HepG2 (cell line): Measurements from ENCODE around the gene KCNIP3. TPM values are rescaled to one million over a fixed set of nuclear protein-coding genes. Genes with fewer than 3 reads are reported as not detected.
"Not testable (repeated sequence)": the region's sequence is repeated elsewhere in the genome, so short reads cannot be mapped to it uniquely, and the experiment has no call there.

Source experiments
- ATAC-seq: fragments of 200-7000 bp; cut with Tn5 transposase; 3 replicates; pipeline ENCODE4 v1.9.1; 2020; ENCODE audit warnings: mild to moderate bottlenecking, moderate library complexity
- BruUV-seq: library from RNA; stranded (reverse); fragments of 400-500 nt; replicated peaks from 2 replicates; lab custom pipeline; 2021; lab: Mats Ljungman, UMichigan
- CTCF ChIA-PET: fragments of 300-600 bp; formaldehyde crosslinking; extraction: SDS; loops from one replicate; lab custom pipeline; 2021; ENCODE audit warnings: low total read pairs, inconsistent platforms, low intra/inter-chr PET ratio; lab: Yijun Ruan, JAX
- POLR2A ChIA-PET: fragments of 350-600 bp; sonication (Branson Sonifier 250); formaldehyde crosslinking; loops from one replicate; lab custom pipeline; 2020; ENCODE audit warnings: antibody characterized with exemption, inconsistent platforms; lab: Yijun Ruan, JAX
- DNase-seq: peaks from one replicate; pipeline ENCODE4 v3.0.0-alpha.2; 2015; ENCODE audit warnings: low spot score
- FAIRE-seq: peaks from 3 replicates; lab custom pipeline; 2011; peaks lifted over from hg19 to GRCh38; lab: Jason Lieb, UNC
- H2AFZ ChIP-seq: one replicate; pipeline ENCODE4 v1.6.1; 2011; ENCODE audit warnings: low read length, inconsistent platforms
- H3K27ac ChIP-seq: fragments of 300-600 bp; 3 replicates; pipeline ENCODE4 v1.8.0; 2011; ENCODE audit warnings: mixed run types, mild to moderate bottlenecking, mixed read lengths, low read length, inconsistent platforms; ENCODE audit not compliant: insufficient read depth; ENCODE audit errors: extremely low read length
- H3K27me3 ChIP-seq, 2 experiments: fragments of 200-600 bp in 1 of 2; 2 replicates in 1 of 2; 3 replicates in 1 of 2; pipeline versions ENCODE4 v1.6.0 to v1.8.0; 2011; ENCODE audit warnings: low read length in 2 of 2, mild to moderate bottlenecking in 2 of 2, moderate library complexity in 2 of 2, inconsistent platforms in 1 of 2; ENCODE audit not compliant: insufficient read depth in 2 of 2, control insufficient read depth in 1 of 2
- H3K36me3 ChIP-seq, 2 experiments: fragments of 200-600 bp in 1 of 2; replicated peaks in 1 of 2; 2 replicates in 1 of 2; 3 replicates in 1 of 2; pipeline versions ENCODE4 v1.5.1 to v1.8.0; 2011; ENCODE audit warnings: low read length in 2 of 2, inconsistent platforms in 1 of 2; ENCODE audit not compliant: insufficient read depth in 2 of 2, control insufficient read depth in 1 of 2
- H3K4me1 ChIP-seq: 2 replicates; pipeline ENCODE4 v1.5.1; 2012; ENCODE audit warnings: low read length, inconsistent platforms; ENCODE audit not compliant: insufficient read depth
- H3K4me2 ChIP-seq: 2 replicates; pipeline ENCODE4 v1.6.0; 2011; ENCODE audit warnings: low read depth, low read length, inconsistent platforms
- H3K4me3 ChIP-seq, 3 experiments: fragments of 200-600 bp in 1 of 3; sonication (generic), shearing (Covaris generic) in 1 of 3; replicated peaks in 1 of 3; 2 replicates each; pipeline ENCODE4 v1.5.1; 2011 to 2016; ENCODE audit warnings: low read length in 3 of 3, inconsistent platforms in 2 of 3, low read depth in 2 of 3, mild to moderate bottlenecking in 2 of 3, control low read depth in 1 of 3, mixed read lengths in 1 of 3; ENCODE audit not compliant: insufficient read depth in 1 of 3
- H3K79me2 ChIP-seq: one replicate; pipeline ENCODE4 v1.6.1; 2011; ENCODE audit warnings: low read length, inconsistent platforms; ENCODE audit not compliant: insufficient read depth
- H3K9ac ChIP-seq: 2 replicates; pipeline ENCODE4 v1.6.0; 2011; ENCODE audit warnings: mild to moderate bottlenecking, low read depth, low read length, inconsistent platforms; ENCODE audit not compliant: insufficient read depth
- H3K9me3 ChIP-seq: 2 replicates; pipeline ENCODE4 v1.5.1; 2012; ENCODE audit warnings: mild to moderate bottlenecking, low read length
- H4K20me1 ChIP-seq: 2 replicates; pipeline ENCODE4 v1.6.0; 2011; ENCODE audit warnings: inconsistent platforms, mild to moderate bottlenecking, low read length, moderate library complexity; ENCODE audit not compliant: insufficient read depth
- CTCF ChIP-seq: sonication (generic); formaldehyde crosslinking; IDR thresholded peaks from 2 replicates; pipeline ENCODE4 v1.5.0; 2020; ENCODE audit warnings: mild to moderate bottlenecking, missing genetic modification reagents, moderate library complexity
- HMGXB4 ChIP-seq, 2 experiments: sonication (generic) in 1 of 2; formaldehyde crosslinking in 1 of 2; IDR thresholded peaks; 2 replicates each; pipeline versions ENCODE4 v1.4.0 to v1.6.1; 2018 to 2020; ENCODE audit warnings: missing genetic modification reagents in 2 of 2, borderline replicate concordance in 1 of 2, low read depth in 1 of 2, mild to moderate bottlenecking in 1 of 2, missing biosample characterization in 1 of 2
- KDM2A ChIP-seq: sonication (generic); formaldehyde crosslinking; IDR thresholded peaks from 2 replicates; pipeline ENCODE4 v1.4.0; 2020; ENCODE audit warnings: low read depth, missing genetic modification reagents, borderline replicate concordance
- MIER3 ChIP-seq: IDR thresholded peaks from 2 replicates; pipeline ENCODE4 v1.6.1; 2016; ENCODE audit warnings: missing compliant biosample characterization, borderline replicate concordance
- RAD21 ChIP-seq: fragments of 450-650 bp; formaldehyde crosslinking; IDR thresholded peaks from 2 replicates; pipeline ENCODE4 v1.5.0; 2020; ENCODE audit warnings: mild to moderate bottlenecking
- SMC3 ChIP-seq: IDR thresholded peaks from 2 replicates; pipeline ENCODE4 v1.6.1; 2011; ENCODE audit warnings: low read length, improper control_type of control experiment
- STAG1 ChIP-seq: sonication (generic); formaldehyde crosslinking; IDR thresholded peaks from 2 replicates; pipeline ENCODE4 v1.4.0; 2020; ENCODE audit warnings: missing genetic modification reagents
- THAP11 ChIP-seq: IDR thresholded peaks from 2 replicates; pipeline ENCODE4 v1.6.1; 2016; ENCODE audit warnings: missing biosample characterization, missing genetic modification reagents
- THRA ChIP-seq: sonication (generic); formaldehyde crosslinking; IDR thresholded peaks from 2 replicates; pipeline ENCODE4 v1.4.0; 2020; ENCODE audit warnings: missing genetic modification reagents, borderline replicate concordance
- ZFP36L2 ChIP-seq: sonication (generic); formaldehyde crosslinking; IDR thresholded peaks from 2 replicates; pipeline ENCODE4 v1.4.0; 2020; ENCODE audit warnings: missing genetic modification reagents
- ZNF501 ChIP-seq: sonication (generic); formaldehyde crosslinking; IDR thresholded peaks from 2 replicates; pipeline ENCODE4 v1.5.1; 2020; ENCODE audit warnings: mild to moderate bottlenecking, moderate library complexity, missing genetic modification reagents
- WGBS: methylation state at CpG from one replicate; pipeline ENCODE4 v1.1.6; 2017; ENCODE audit warnings: low lambda C conversion rate; 5-methylcytosine and 5-hydroxymethylcytosine counted together
- in situ Hi-C: cut with HindIII; loops from 2 replicates; pipeline ENCODE4 v1.10.0; 2017; ENCODE audit warnings: low pct_unique_long_range_greater_than_20kb; ENCODE audit not compliant: extremely low pct_ligation_motif_present
- intact Hi-C: fragments of 100-400 bp; cut with micrococcal nuclease; formaldehyde crosslinking; loops from one replicate; pipeline ENCODE4 v1.10.0; 2022; ENCODE audit not compliant: unreplicated experiment
- polyA plus RNA-seq, 8 experiments: library from polyadenylated mRNA; depleted of rRNA in 3 of 8; stranded (reverse) in 7 of 8; unstranded in 1 of 8; fragments of >200 nt; fragmentation: Illumina TruSeq in 4 of 8; extraction: Trizol in 4 of 8; gene quantifications; 2 replicates each; pipeline versions ENCODE4 v1.2.1 to v1.2.3, GENCODE V29; 2011 to 2016; ENCODE audit warnings: low read depth in 4 of 8, missing spikeins in 1 of 8, mixed read lengths in 1 of 8; ENCODE audit not compliant: insufficient read depth in 1 of 8
- total RNA-seq, 5 experiments: library from RNA; depleted of rRNA; stranded (reverse); fragments of >200 nt; fragmentation: Illumina TruSeq; extraction: Trizol; gene quantifications; 2 replicates each; pipeline ENCODE4 v1.2.3, GENCODE V29; 2016; ENCODE audit warnings: low read depth in 1 of 5

Gene KCNIP3
- total and polyA plus RNA-seq, 2 of the 13 experiments (the other 11 are each of a cell fraction or from before 2014, with no cell fraction given), result not detected

- H4K20me1 ChIP-seq, DNase-seq, POLR2A ChIA-PET, H3K27ac ChIP-seq, H3K9ac ChIP-seq, H2AFZ ChIP-seq, CTCF ChIA-PET, H3K9me3 ChIP-seq, H3K4me3 ChIP-seq, FAIRE-seq, in situ Hi-C loops, H3K27me3 ChIP-seq, BruUV-seq, H3K4me2 ChIP-seq, intact Hi-C loops, ATAC-seq, H3K79me2 ChIP-seq, H3K4me1 ChIP-seq: not testable (repeated sequence)
- peaks cover 0 to 20% of the 10 kb centered on the region in 2 experiments; a peak in 4 of 5 replicates for H3K36me3 ChIP-seq
- WGBS, result 97% methylated on average over 5 of the region's 5 CpGs
These were observed 114.1 kb downstream of the KCNIP3 start for GRCh38 chr2:95411239-95411638.

GRCh38 chr2:95414015-95414594 lies 117.0 kb downstream of the KCNIP3 start:
- in situ Hi-C loops, BruUV-seq, H3K9ac ChIP-seq, H3K27ac ChIP-seq, H2AFZ ChIP-seq, FAIRE-seq, H3K4me2 ChIP-seq, H3K79me2 ChIP-seq, H3K4me3 ChIP-seq, H4K20me1 ChIP-seq, H3K27me3 ChIP-seq, H3K4me1 ChIP-seq, intact Hi-C loops, POLR2A ChIA-PET, H3K36me3 ChIP-seq, H3K9me3 ChIP-seq: not testable (repeated sequence)
- 61% methylated on average over 9 of the region's 9 CpGs for WGBS
- DNase-seq (peak; percentile 53), ATAC-seq (peak; percentile 94)
- CTCF ChIA-PET, result interaction anchor here (2.1 kb wide), 1 partner anchor 315 kb away, joined by 6 read pairs; no protein-coding TSS in a partner anchor
- TF ChIP-seq ZFP36L2 (CRISPR knock-in tag), result 0 out of 2 replicates have a peak, but pooled peaks have one; percentile 25
- TF ChIP-seq ZNF501 (CRISPR knock-in tag), result 0 out of 2 replicates have a peak, but pooled peaks have one; percentile 23
- TF ChIP-seq THRA, result 0 out of 2 replicates have a peak, but pooled peaks have one; percentile 22
- peak; percentile 92 for TF ChIP-seq CTCF (CRISPR knock-in tag)
- TF ChIP-seq HMGXB4 (CRISPR knock-in tag; IDR thresholded peaks at IDR 0.05; ENCODE audit: borderline replicate concordance in 1 of 2, low read depth in 1 of 2), result 0 out of 4 replicates have a peak, but pooled peaks of 1 of the 2 experiments have one; percentile 23
- TF ChIP-seq STAG1 (CRISPR knock-in tag), result peak; percentile 90
- peak; percentile 84; the same call in 1 of the 2 replicates for TF ChIP-seq RAD21 (CRISPR knock-in tag)
- 0 out of 2 replicates have a peak, but pooled peaks have one; percentile 17 for TF ChIP-seq THAP11 (CRISPR knock-in tag)
- peak; percentile 76 for TF ChIP-seq SMC3
- TF ChIP-seq KDM2A, result peak; percentile 54; the same call in 1 of the 2 replicates
- TF ChIP-seq MIER3 (CRISPR knock-in tag), result 0 out of 2 replicates have a peak, but pooled peaks have one; percentile 26
